Breast epithelium (tissue), 4 donors: ENCODE data around the gene PIK3C2G. TPM values are rescaled to one million over a fixed set of nuclear protein-coding genes. Genes with fewer than 3 reads are reported as not detected.

Experiments
- DNase-seq, 2 donors: peaks; one replicate each; pipeline ENCODE4 v3.0.0-alpha.2; 2019; ENCODE audit warnings: low spot score in 2 of 2
- H3K27ac ChIP-seq, 2 donors: fragments of 200-600 bp; sonication (generic) in 1 of 2; one replicate each; pipeline ENCODE4 v1.5.1; 2016 to 2019; ENCODE audit warnings: mild to moderate bottlenecking in 1 of 2
- H3K27me3 ChIP-seq, 2 donors: fragments of 200-600 bp; sonication (generic) in 1 of 2; one replicate each; pipeline versions ENCODE4 v1.5.1 to v1.6.0; 2017 to 2019; ENCODE audit warnings: control low read depth in 1 of 2, mild to moderate bottlenecking in 1 of 2
- H3K36me3 ChIP-seq: fragments of 200-600 bp; one replicate; pipeline ENCODE4 v1.5.1; 2019
- H3K4me1 ChIP-seq, 2 donors: fragments of 200-600 bp; sonication (generic); one replicate each; pipeline ENCODE4 v1.5.1; 2016 to 2019; ENCODE audit warnings: control low read depth in 1 of 2
- H3K4me3 ChIP-seq, 3 donors: fragments of 200-600 bp; sonication (generic); 1 replicate in 2 of 3; 2 replicates in 1 of 3; pipeline ENCODE4 v1.5.1; 2016 to 2019; ENCODE audit warnings: mild to moderate bottlenecking in 3 of 3, moderate library complexity in 2 of 3
- H3K9me3 ChIP-seq, 2 donors: fragments of 200-600 bp; sonication (generic) in 1 of 2; one replicate each; pipeline ENCODE4 v1.5.1; 2016 to 2019; ENCODE audit warnings: control low read depth in 1 of 2
- POLR2A ChIP-seq: fragments of 450-650 bp; IDR thresholded peaks from one replicate; pipeline ENCODE4 v1.6.1; 2016; ENCODE audit warnings: antibody characterized with exemption, mild to moderate bottlenecking, moderate library complexity
- POLR2AphosphoS5 ChIP-seq, 3 donors: sonication (generic); formaldehyde crosslinking; IDR thresholded peaks; one replicate each; pipeline ENCODE4 v1.6.1; 2017; ENCODE audit warnings: antibody characterized with exemption in 3 of 3
- intact Hi-C: fragments of 100-400 bp; cut with DNase I; formaldehyde crosslinking; loops from one replicate; pipeline ENCODE4 v1.15.1; 2023; ENCODE audit warnings: low total_unique reads
- total RNA-seq, 3 donors: library from RNA; depleted of rRNA; stranded (reverse); fragments of >200 nt; gene quantifications; one replicate each; pipeline ENCODE4 v1.1.0, GENCODE V29; 2016
- TF ChIP-seq, protein P1 (sequence below), 3 donors: fragments of 450-650 bp; IDR thresholded peaks; one replicate each; pipeline ENCODE4 v1.5.1; 2016 to 2017; ENCODE audit warnings: antibody characterized with exemption in 3 of 3, mild to moderate bottlenecking in 3 of 3, moderate library complexity in 3 of 3

The PIK3C2G gene
- total RNA-seq, 3 donors from 2014 or later = 0.16 to 164 (median 35.1) TPM

DNA sequence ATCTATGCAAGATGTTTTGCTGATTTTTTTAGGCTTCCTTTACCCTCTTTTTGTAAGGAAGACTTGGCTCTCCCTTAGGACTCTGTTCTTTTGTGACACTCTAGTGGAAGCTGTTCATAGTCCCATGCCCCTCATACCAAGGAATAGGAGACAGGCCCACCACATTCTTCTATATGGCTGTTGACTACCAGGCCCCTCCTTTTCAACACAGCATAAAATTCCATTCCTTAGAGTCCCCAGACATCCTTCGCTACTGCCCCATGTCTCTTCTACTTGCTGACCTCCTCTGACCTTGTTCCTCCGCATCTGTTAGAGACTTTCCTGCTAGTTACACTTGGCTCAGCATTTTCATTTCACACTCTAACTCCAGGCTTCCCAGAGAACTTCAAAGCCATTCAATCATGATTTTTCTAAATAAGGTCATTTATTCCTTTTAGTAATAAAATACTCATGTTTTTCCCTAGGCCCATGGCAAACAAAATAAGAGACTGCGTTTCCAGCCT, 9.7 kb downstream of the PIK3C2G start:
- no peak for DNase-seq
- Histone ChIP-seq H3K4me1 (no peaks in the 10 kb centered on the region), H3K4me3 (peak overlapping the region in 1 of 3 donors; percentile 27), H3K36me3 (no peaks in the 10 kb centered on the region), H3K27ac (peak overlapping the region; percentile 57 to 70), H3K9me3 (no peaks in the 10 kb centered on the region), H3K27me3 (no peaks in the 10 kb centered on the region)
- intact Hi-C loops = no loop called here
- TF ChIP-seq POLR2A (no peak), POLR2AphosphoS5 (IDR thresholded peaks at IDR 0.05) (no peak)
- TF ChIP-seq, protein P1, sequence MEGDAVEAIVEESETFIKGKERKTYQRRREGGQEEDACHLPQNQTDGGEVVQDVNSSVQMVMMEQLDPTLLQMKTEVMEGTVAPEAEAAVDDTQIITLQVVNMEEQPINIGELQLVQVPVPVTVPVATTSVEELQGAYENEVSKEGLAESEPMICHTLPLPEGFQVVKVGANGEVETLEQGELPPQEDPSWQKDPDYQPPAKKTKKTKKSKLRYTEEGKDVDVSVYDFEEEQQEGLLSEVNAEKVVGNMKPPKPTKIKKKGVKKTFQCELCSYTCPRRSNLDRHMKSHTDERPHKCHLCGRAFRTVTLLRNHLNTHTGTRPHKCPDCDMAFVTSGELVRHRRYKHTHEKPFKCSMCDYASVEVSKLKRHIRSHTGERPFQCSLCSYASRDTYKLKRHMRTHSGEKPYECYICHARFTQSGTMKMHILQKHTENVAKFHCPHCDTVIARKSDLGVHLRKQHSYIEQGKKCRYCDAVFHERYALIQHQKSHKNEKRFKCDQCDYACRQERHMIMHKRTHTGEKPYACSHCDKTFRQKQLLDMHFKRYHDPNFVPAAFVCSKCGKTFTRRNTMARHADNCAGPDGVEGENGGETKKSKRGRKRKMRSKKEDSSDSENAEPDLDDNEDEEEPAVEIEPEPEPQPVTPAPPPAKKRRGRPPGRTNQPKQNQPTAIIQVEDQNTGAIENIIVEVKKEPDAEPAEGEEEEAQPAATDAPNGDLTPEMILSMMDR (IDR thresholded peaks at IDR 0.05) = no peak

DNA sequence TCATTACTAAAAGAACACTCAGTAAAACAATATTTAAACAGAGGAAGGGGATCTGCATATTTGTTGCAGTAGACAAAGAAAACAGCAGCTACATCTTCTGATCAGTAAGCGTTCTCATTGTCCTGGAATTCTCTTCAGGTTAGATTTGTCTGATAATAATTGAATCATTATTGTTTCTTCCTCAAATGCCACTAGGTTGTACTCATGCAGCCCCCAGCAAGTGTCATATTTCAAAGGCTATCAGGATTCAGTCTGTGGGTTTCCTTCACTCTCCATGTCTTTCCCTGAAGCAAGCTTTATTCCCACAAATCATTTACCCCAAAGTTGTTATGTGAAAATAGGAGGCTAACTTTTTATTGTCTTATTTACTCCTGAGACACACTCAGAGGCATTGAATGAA, 14.7 kb downstream of the PIK3C2G start:
- intact Hi-C loops = no loop called here
- Histone ChIP-seq H3K27me3 (no peaks in the 10 kb centered on the region), H3K27ac (no peak overlapping the region), H3K9me3 (no peaks in the 10 kb centered on the region), H3K4me1 (no peaks in the 10 kb centered on the region), H3K36me3 (no peaks in the 10 kb centered on the region), H3K4me3 (no peak overlapping the region)
- no peak for DNase-seq
- TF ChIP-seq POLR2A (no peak), POLR2AphosphoS5 (IDR thresholded peaks at IDR 0.05) (no peak)
- TF ChIP-seq, protein P1 (IDR thresholded peaks at IDR 0.05) = no peak

GRCh38 chr12:18277196-18277595, 15.9 kb downstream of the PIK3C2G start:
- no peak overlapping the region for H3K27ac ChIP-seq
- no peaks in the 10 kb centered on the region for H3K9me3 ChIP-seq
- no peak overlapping the region for H3K4me3 ChIP-seq
- no peak for DNase-seq
- no peaks in the 10 kb centered on the region for H3K4me1 ChIP-seq
- no peaks in the 10 kb centered on the region for H3K27me3 ChIP-seq
- H3K36me3 ChIP-seq = no peaks in the 10 kb centered on the region
- intact Hi-C loops = no loop called here
- TF ChIP-seq POLR2A (no peak), POLR2AphosphoS5 (IDR thresholded peaks at IDR 0.05) (no peak)
- TF ChIP-seq, protein P1 (IDR thresholded peaks at IDR 0.05) = no peak

DNA sequence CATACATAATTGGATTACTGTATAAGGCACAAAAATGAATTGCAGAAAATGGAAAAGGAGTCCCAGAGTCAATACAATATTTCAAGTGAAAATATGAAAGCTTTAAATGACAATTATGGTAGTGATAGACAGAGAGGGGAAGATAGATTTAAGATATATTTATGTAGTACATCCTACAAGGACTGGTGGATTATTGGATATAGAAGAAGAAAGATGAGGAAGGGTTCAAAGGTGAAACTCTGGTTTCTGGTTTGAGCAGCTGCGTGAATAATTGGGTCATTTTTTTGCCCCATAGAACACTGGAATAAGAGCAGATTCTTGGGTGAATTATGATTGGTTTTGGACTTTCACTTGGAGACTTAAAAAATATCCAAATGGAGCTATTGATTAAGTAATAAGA, 19.4 kb downstream of the PIK3C2G start:
- H3K4me1 ChIP-seq = peaks cover 0 to 5% of the 10 kb centered on the region in 2 donors
- no peaks in the 10 kb centered on the region for H3K36me3 ChIP-seq
- TF ChIP-seq, protein P1 (IDR thresholded peaks at IDR 0.05) = no peak
- TF ChIP-seq POLR2AphosphoS5 (IDR thresholded peaks at IDR 0.05) (no peak), POLR2A (no peak)
- no peak for DNase-seq
- no peak overlapping the region for H3K27ac ChIP-seq
- intact Hi-C loops = no loop called here
- H3K9me3 ChIP-seq = no peaks in the 10 kb centered on the region
- H3K4me3 ChIP-seq = no peak overlapping the region
- no peaks in the 10 kb centered on the region for H3K27me3 ChIP-seq

GRCh38 chr12:18281941-18282340, 20.6 kb downstream of the PIK3C2G start:
- no peaks in the 10 kb centered on the region for H3K9me3 ChIP-seq
- TF ChIP-seq, protein P1 (IDR thresholded peaks at IDR 0.05) = no peak
- no peak for TF ChIP-seq POLR2A
- TF ChIP-seq POLR2AphosphoS5 (IDR thresholded peaks at IDR 0.05) = no peak
- H3K4me3 ChIP-seq = peak overlapping the region in 1 of 3 donors; percentile 7
- H3K27ac ChIP-seq = peak overlapping the region; percentile 41 to 67
- intact Hi-C loops = no loop called here
- no peaks in the 10 kb centered on the region for H3K36me3 ChIP-seq
- no peak for DNase-seq
- H3K4me1 ChIP-seq = peaks cover 0 to 5% of the 10 kb centered on the region in 2 donors
- no peaks in the 10 kb centered on the region for H3K27me3 ChIP-seq
